Thyroid gland (tissue), 4 donors: ENCODE results near the gene PLAGL2.

Source experiments
- CTCF ChIP-seq, 6 experiments: fragments of 200-600 bp in 3 of 6; fragments of 450-650 bp in 3 of 6; sonication (generic) in 3 of 6; IDR thresholded peaks; one replicate each; pipeline ENCODE4 v1.5.1; 2016 to 2019; ENCODE audit warnings: antibody characterized with exemption in 6 of 6, mild to moderate bottlenecking in 2 of 6, inconsistent platforms in 1 of 6, moderate library complexity in 1 of 6
- POLR2A ChIP-seq, 2 donors: fragments of 450-650 bp; IDR thresholded peaks; one replicate each; pipeline ENCODE4 v1.6.1; 2017; ENCODE audit warnings: antibody characterized with exemption in 2 of 2, mild to moderate bottlenecking in 2 of 2, moderate library complexity in 1 of 2

- TF ChIP-seq CTCF (IDR thresholded peaks at IDR 0.05) (no peak), POLR2A (IDR thresholded peaks at IDR 0.05) (no peak)
These were observed 16.7 kb downstream of the PLAGL2 start for GRCh38 chr20:32190616-32191415.
